Stimulated activated CD4-positive, alpha-beta T cell treated with anti-CD3 and anti-CD28 coated beads, Interleukin-12 subunit alpha, Interleukin-12 subunit beta, amount 100 ng/mL, for 24 hours (primary cell): Measurements from ENCODE around the gene VPS45.
A peak's percentile ranks its signal among the peaks of the same experiment; 100 is the strongest.
"Not testable (repeated sequence)": the region's sequence is repeated elsewhere in the genome, so short reads cannot be mapped to it uniquely, and the experiment has no call there.

Source experiments
- DNase-seq, 2 experiments: peaks; one replicate each; pipeline ENCODE4 v3.0.0-alpha.2; 2020; ENCODE audit warnings: low read depth in 2 of 2

VPS45 gene

GRCh38 chr1:150160964-150161621 is 93.5 kb downstream of the VPS45 start:
- DNase-seq = no peak

DNA sequence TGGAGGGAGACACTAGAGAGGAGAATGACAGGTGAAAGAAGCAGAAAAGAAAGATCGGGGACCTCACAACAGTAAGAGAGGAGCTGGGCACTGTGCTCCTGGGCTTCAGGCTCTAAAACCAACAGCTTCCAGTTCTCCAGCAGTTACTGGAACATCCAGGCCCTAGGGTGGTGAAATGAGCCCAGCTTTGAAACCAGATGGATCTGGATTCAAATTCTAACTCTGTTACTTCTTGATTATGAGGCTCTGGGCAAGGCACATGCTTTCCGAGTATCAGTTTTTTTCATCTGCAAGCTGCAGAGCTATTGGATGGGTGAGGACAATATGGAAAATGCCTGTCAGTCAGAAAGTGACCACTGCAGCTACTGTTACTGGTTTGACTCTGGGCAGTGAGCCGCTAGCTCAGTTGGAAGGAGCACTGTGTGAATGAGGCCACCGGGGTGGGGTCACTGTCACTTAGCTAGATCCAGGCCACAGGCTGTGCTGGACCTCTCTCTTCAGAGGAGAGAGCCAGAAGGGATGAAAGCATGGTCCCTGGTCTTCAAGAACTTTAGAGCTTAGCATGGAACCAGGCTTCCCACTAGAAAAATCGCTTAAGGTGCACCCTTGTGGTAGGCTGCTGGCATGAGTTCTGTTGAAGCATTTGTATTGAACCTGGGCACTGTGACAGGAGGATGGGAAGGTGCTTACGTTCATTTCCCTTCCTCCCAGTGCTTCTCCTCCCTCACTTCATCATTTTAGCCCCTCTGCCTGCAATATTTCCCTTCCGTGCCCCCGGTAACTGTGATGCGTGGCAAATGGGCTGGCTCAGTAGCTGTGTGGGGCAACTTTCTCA is 94.4 kb downstream of the VPS45 start:
- DNase-seq = no peak

DNA sequence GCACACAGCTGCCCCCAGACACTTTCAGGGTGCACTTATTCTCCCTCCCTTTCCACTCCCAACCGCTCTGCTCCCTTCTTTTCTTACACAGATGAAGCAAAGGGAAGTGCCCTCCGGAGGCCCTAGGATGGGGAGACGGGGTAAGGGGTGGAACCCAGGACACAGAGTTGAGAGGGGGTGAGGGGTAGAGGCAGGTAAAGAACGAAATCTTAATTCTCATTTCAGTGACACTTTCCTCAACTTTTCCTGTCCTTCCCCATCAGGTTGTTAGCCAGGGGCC is 94.9 kb downstream of the VPS45 start:
- no peak for DNase-seq

DNA sequence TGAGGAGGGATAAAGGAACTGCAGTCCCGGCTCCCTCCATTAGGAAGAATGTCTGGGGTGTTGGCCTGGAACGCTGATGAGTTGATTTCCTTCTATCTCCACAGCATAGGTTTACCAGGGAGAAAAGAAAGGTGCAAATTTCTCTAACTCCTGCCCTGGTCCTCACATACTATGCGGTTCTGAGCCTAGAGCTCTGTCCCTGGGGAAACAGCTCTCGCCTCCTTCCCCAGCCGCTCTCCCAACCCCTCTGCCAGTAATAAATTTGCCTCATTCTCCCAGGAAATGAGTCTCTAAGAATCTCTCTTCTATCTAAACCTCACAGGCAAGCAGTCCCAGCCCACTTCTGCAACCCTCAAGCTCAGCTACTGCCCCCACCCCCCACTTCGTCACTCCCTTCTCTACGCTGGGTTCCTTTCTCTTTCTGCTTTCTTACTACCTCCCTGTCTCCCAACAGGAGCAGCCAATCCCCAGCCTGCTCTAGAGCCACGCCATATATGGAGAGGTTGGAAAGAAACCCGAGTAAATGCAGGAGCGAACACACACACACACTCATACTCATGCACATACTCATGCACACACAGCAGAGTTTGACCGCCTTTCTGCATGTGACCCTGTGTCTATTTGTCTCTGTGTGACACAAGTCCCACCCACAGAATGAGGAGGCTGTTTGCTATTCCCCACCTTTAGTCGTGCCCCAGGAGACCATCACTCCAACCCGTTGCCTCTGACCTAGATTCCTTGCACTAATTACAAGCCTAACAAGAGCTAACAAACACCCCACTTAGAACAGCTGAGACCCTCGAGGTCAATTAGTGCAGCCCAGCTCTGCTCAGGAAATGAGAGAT is 95.5 kb downstream of the VPS45 start:
- DNase-seq = no peak

GRCh38 chr1:150164224-150164623 is 96.6 kb downstream of the VPS45 start:
- no peak for DNase-seq

DNA sequence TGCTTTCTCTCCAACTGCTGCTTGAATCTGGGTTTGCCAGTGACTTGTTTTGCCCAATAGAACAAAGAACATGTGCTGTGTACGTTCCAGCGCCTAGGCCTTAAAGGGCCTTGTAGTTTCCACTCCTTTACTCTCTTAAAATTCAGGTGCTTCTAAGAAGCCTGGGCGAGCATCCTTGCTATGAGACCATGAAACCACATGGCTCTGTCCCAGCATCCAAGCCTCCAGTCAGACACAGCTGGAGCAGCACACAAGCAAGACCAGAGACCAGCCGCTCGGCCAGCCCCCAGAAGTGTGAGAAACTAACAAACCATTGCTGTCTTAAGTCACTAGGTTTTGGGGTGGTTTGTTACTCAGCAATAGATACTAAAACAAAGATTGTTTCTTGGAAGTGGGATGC is 97.2 kb downstream of the VPS45 start:
- no peak for DNase-seq

DNA sequence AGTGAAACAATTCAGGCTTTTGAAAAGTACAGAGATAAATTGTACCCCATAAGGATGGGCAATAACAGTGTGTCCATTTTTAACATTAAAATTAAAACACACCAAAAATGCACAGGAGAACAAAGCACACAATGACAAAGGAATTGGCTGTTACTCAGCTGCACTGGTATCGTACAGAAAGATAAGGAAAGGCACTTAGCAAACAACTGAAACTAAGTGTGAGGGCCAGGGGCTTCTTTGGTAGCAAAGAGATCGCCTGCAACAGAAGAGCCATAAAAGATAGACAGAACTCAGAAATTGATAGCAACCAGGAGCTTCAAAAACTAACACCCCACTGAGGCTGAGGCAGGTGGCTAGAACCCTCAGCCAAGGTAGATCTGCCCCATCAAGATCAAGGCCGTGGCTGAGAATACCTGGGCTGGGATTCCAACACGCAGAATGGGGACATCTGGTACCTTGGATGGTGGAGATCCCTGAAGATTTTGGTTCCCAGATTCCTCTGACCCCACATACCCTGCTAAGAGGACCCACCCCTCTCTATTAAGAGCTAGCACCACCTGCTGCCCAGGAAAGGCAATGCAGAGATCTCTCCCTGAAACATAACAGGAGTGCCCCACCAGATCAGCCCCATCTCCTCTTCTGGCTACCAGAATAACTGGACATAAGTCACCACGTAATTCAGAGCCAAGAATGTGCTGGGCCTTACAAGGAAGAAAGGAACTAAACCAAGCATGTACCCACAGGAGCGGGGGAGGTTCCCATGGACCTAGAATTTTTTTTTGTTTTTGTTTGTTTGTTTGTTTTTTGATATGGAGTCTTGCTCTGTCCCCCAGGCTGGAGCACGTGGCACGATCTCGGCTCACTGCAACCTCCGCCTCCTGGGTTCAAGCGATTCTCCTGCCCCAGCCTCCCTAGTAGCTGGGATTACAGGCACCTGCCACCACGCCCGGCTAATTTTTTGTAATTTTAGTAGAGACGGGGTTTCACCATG is 98.3 kb downstream of the VPS45 start:
- DNase-seq = peak in 1 of 2 experiments; percentile 43

DNA sequence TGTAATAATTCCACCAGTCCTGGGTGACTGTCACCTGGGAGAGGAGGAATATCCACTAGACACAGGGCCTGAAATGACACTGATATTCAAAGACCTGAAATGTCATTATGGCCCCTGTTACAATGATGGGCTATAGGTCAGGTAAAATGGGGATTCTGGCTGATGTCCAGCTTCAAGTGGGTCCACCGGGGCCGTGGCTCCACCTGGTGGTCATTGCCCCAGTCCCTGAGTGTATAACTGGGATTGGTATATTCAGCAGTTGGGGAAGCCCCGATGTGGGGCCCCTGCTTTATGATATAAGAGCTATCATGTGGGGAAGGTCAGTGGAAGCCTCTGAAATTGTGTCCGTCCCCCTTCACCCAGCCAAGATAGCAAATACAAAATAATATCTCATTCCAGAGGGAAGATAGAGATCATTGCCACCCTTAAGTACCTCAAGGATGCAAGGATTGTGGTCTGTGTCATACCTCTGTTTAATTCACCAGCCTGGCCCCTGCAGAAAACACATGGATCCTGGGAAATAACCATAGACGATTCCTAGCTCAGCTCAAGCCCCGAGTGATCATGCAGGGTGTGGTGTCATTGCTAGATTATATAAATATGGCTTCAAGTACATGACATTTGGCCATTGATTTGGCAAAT is 101.5 kb downstream of the VPS45 start:
- DNase-seq = peak in 1 of 2 experiments; percentile 35

DNA sequence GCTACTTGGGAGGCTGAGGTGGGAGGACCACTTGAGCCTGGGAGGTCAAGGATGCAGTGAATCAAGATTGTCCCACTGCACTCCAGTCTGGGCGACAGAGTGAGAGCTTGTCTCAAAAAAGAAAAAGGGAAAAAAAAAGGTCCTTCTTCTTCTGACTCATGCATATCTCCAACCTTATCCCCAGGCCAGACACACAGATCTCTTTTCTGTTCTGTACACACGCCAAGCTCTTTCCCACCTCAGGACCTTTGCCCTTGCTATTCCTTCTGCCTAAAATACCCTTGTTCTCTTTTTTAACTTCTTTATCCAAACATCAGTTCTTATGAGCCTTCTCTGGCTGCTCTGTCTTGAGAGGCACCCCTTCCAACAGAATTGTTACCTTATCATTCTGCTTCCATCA is 104.2 kb downstream of the VPS45 start:
- no peak for DNase-seq

GRCh38 chr1:150173141-150173585 is 105.6 kb downstream of the VPS45 start:
- no peak for DNase-seq

DNA sequence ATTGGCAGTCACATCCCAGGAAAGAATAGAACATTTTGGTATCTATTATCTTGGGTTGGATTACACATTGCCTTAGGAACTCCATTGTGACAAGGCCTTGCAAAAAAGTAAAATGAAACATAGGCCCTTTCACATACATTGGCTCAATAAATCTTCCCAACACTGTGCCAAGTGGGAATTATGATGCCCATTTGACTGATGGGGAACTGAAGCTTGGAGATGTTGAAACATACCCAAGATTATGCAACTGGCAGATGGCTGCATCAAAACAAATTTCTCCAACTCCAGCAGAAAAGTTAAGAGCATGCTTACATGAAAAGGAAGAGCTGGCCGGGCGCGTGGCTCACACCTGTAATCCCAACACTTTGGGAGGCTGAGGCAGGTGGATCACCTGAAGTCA is 109.0 kb downstream of the VPS45 start:
- DNase-seq = no peak

- DNase-seq = no peak
Measured at GRCh38 chr1:150178548-150178947, 111.0 kb downstream of the VPS45 start.

DNA sequence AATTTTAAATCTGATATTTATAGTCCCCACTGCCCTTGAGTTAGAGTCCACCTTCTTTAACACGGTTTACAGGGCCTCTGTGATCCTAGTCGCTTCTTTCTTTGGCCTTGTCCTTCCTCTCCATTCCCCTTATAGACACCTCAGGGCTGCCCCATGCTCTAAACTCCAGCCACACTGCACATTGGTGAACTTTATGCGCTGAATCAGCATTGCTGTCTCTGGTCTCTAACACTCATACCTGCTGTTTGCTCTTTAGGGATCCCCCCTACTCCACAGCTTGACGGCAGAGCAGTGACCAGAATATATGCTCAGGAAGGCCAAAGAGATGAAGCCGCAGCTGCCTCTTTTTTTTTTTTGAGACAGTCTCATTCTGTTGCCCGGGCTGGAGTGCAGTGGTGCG is 112.3 kb downstream of the VPS45 start:
- no peak for DNase-seq

GRCh38 chr1:150180474-150180873 is 112.9 kb downstream of the VPS45 start:
- DNase-seq = no peak

- no peak for DNase-seq
Measured at GRCh38 chr1:150182247-150182646, 114.7 kb downstream of the VPS45 start.

DNA sequence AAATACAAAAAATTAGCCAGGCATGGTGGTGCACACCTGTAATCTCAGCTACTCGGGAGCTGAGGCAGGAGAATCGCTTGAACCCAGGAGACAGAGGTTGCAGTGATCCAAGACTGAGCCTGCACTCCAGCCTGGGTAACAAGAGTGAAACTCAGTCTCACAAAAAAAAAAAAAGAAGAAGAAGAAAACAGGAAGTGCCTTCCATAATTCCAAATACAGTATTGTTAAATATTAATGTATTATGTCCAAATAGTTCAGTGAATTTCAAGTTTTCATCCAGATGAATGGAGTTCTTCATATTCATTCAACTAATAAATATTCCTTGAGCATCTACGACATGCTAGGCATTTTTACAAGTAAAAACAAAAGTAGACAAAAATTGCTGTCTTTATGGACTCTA is 115.5 kb downstream of the VPS45 start:
- no peak for DNase-seq

DNA sequence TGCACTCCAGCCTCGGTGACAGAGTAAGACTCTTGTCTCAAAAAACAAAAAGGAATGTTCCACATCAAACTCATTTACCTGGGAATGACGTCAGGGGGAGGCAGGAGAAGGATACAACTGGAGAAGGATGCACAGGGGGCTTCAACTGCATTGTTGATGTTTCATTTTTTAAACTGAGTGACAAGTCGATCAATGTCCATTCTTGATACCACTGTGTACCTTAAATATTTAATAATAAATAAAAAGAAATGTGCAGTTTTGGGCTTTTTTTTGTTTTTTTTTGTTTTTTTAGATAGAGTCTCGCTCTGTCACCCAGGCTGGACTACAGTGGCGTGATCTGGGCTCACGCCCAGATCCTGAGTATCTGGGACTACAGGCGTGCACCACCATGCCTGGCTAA is 117.9 kb downstream of the VPS45 start:
- no peak for DNase-seq

DNA sequence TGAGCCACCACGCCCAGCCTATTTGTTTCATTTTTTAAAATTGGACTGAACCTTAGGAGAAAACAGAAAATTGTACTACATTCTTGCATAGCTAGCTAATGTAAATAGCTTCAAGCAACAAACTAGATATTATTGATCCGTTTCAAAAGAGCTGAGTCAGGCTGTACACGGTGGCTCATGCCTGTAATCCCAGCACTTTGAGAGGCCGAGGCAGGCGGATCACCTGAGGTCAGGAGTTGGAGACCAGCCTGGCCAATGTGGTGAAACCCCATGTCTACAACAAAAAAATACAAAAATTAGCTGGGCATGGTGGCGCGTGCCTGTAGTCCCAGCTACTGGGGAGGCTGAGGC is 118.8 kb downstream of the VPS45 start:
- not testable (repeated sequence) for DNase-seq

DNA sequence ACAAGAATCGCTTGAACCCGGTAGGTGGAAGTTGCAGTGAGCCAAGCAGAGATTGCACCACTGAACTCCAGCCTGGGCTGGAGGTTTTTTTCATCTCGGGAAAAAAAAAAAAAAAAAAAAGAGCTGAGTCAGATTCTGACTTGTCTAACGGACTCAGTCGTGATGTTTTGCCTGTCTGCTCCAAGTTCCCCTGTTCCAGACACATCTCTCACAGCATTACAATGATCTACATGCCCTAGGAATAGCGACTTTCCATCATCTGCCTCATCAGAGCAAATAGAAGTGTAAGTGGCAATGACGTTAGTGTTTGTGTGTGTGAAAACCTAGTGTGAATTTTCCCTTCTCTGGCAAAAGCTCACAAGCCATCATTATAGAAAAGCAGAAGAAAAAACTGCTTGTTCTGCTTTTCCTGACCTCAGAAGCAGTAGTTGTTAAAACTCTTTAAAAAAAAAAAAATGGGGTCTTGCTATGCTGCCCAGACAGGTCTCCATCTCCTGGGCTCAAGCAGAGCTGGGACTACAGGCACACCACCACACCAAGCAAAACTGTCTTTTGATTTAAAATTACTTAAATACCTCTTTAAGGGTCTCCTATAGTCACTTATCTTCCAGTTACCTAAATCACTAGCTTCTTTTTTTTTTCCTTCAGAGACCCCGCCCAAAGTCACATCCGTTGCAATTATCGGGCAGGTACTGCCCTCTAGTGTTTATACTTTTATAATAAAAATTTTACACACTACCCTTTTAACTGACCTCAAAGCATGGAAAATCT is 119.4 kb downstream of the VPS45 start:
- no peak for DNase-seq

DNA sequence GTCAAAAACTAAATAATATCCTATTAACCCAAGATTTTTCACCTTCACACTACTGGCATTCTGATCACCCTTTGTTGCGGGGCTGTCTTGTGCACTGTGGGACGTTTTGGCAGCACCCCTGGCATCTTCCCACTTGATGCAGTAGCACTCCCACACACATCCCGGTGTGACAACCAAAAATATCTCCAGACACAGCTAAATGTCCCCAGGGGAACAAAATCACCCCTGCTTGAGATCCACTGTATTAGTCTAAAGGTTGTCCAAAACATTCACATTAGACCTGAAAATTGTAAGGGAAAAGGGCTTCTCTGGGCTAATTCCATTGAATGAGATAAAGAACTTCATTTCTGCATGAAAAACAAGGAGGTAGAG is 120.0 kb downstream of the VPS45 start:
- DNase-seq = no peak
